Forelimb muscle (tissue), 1 donor: ENCODE results near the gene E2F2. TPM values are rescaled to one million over a fixed set of nuclear protein-coding genes. Genes with fewer than 3 reads are reported as not detected.

Source experiments
- DNase-seq: peaks from one replicate; pipeline ENCODE4 v3.0.0-alpha.2; 2013; ENCODE audit warnings: low read depth
- polyA plus RNA-seq: library from polyadenylated mRNA; unstranded; fragments of 120-200 nt; gene quantifications from one replicate; pipeline ENCODE4 v1.2.1, GENCODE V29; 2013; ENCODE audit not compliant: insufficient read length

Gene E2F2
- polyA plus RNA-seq, result 3.4 TPM

GRCh38 chr1:23530747-23531561, at the start of gene E2F2:
TSS of gene E2F2 (minus strand) at chr1:23531233. CDS start at chr1:23530793, 440 bp downstream.
- no peak for DNase-seq

DNA sequence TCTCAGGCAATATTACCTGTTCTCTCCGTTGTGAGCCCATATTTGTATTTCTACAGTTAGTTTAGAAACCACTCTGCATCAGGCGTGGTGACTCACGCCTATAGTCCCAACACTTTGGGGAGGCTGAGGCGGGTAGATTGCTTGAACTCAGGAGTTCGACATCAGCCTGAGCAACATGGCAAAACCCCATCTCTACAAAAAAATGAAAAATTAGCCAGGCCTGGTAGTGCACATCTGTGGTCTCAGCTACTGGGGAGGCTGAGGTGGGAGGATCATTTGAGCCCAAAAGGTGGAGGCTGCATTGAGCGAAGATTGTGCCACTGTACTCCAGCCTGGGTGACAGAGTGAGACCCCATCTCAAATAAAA, 47.9 kb upstream of the E2F2 start:
- no peak for DNase-seq

- DNase-seq, result no peak
These were observed 47.4 kb upstream of the E2F2 start for GRCh38 chr1:23578311-23578996.

- no peak for DNase-seq
These were observed 46.3 kb upstream of the E2F2 start for GRCh38 chr1:23577056-23578004.

DNA sequence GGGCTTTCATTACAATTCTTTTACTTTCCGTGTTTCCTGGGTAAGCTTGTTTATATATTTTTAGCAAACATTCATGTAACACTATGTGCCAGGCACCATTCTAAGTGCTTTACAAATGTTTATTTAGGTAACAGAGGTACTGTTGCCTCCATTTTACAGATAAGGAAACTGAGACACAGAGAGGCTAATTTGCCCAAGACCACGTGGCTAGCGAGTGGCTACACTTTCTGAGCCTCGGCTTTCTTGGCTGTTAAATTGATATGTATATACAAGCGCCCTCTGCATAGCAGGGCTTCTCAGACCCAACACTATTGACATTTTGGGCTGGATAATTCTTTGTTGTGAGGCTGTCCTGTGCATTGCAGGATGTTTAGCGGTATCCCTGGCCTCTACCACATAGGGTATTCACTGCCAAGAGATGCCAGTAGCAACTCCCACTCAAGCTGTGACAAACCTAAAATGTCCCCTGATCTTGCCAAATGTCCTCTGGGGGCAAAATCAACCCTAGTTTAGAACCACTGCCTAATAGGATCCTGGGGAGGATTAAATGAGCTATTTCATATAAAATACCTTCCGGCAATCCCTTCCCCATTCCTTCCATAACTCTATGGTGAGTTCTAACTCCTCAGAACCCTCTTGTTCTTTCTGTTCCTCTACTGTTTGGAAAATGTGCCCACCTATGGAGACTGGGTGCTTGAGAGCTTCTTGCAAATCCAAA, 45.5 kb upstream of the E2F2 start:
- no peak for DNase-seq

GRCh38 chr1:23575226-23575810, 44.3 kb upstream of the E2F2 start:
- DNase-seq, result no peak

- DNase-seq, result no peak
These were observed 43.3 kb upstream of the E2F2 start for GRCh38 chr1:23574265-23574754.

GRCh38 chr1:23573574-23574182, 42.6 kb upstream of the E2F2 start:
- no peak for DNase-seq

DNA sequence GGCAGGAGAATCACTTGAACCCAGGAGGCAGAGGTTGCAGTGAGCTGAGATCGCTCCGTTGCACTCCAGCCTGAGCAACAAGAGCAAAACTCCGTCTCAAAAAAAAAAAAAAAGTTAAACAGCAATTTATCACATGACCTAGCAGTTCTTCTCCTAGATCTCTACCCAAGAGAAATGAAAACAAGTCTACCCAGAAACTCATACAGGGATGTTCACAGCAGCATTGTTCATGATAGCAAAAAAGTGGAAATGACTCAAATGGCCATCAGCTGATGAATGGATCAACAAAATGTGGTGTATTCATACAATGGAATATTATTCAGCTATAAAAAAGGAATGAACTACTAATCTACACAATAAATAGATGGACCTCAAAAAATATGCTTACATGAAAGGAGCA, 40.4 kb upstream of the E2F2 start:
- DNase-seq, result no peak

DNA sequence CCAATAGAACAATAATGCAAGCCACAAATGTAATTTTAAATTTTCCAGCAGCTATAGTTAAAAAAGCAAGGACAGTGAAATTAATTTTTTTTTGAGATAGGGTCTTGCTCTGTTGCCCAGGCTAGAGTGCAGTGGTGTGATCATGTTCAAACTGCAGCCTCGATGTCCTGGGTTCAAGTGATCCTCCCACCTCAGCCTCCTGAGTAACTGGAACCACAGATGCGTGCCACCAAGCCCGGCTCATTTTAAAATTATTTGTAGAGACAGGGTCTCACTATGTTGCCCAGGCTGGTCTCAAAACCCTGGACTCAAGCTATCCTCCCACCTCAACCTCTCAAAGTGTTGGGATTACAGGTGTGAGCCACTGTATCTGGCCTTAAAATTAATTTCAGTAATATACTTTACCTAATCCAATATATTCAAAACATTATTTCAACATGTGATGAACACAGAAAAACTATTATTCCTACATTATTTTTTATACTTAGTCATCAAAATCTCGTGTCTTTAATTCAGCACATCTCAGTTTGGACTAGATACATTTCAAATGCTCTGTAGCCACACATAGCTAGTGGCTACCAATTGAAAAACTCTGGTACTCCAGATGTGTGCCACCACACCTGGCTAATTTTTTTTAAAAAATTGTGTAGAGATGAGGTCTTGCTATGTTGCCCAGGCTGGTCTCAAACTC, 39.1 kb upstream of the E2F2 start:
- DNase-seq, result no peak

DNA sequence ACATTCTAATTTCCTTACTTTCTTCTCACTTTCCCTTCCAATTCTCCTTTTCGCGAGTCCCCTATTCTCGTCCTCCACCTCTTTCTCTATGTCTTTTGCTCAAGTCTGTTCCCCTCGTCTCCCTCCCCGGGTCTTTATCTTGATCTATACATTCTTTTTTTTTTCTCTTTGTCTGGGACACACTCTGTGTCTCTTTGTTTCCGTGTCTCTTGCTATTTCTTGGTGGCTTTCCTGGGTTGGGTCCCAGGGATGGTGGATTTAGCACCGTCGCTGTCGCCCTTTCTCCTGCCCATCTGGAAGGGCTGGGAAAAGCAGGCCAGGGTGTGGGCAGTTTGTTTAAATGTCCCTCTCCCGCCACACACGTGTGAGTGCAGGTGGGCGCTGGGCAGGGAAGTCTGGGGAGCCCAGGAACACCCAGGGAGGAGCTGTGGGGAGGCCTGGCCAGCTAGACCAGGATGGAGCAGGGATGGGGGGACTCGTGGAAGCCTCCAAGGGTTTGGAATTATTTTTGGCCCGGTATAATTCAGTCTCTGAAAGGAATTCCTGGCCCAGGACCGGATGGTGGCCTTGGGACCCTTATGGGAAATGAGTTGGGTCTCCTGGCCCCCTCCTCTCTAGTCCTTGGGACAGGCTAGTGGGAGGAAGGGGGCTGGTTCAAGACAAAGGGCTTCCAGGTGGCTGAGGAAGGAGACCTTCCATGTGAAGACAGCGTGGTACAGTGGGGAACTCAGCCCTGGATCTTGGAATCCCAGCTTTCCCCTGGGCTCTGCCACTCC, 37.8 kb upstream of the E2F2 start:
- no peak for DNase-seq

DNA sequence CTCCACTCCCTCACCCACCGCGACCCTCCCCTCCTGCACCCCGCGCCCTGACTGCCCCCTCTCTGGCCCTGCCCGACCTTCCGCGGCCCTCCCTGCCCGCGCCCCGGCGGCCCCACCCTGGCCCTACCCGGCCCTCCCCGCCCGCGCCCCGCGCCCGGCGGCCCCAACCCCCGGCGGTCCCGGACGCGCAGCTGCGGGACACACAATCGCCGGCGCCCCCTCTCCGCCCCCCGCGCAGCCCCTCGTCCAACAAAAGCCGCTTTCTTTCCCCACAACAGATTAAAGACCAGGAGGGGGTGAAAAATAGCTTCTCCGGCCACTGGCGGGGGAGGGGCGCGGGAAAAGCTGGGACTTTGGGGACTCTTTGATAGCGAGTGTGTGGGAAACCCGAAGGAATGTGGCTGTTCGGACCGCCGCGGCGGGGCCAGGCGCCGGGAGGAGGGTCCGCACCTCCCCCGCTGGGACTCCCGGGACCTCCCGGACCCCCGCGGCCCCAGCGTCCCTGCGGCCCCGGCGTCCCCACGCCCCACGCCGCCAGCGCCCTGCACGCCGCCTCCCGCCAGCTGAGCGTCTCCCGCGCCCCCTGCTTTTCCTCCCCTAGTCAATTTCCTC, 37.1 kb upstream of the E2F2 start:
- DNase-seq, result no peak

DNA sequence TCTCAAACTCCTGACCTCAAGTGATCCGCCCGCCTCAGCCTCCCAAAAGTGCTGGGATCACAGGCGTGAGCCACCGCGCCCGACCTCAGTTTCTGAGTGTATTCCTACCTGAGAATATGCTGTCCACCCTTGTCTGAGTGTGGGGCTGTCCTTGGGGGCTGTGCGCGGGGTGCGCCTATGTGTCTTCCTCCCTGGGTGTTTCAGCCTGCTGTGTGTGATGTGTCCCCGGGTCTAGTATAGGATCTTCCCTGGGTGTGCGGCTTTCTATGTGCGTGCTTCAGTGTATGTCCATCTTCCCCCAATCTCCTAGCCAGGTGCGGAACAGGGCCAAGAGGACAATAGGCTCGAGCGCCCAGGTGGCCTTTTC, 36.6 kb upstream of the E2F2 start:
- DNase-seq, result no peak

DNA sequence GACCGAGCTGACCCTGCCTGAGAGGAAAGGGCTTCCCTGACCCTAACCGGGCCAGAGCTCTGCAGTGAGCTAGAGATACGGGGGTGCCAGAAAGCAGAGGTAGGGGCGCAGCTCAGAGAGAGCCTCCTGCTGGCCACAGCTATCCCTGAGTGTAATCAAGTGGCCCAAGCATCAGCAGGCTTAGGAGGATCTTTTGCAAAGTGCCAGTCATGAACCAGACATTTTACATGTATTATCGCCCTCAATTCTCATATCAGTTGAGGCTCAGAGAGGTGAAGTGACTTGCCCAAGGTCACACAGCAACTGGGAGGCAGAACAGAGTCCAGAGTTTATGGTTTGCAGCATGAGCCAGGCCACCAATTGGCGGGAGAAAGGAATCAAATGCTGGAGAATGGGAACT, 35.3 kb upstream of the E2F2 start:
- DNase-seq, result no peak

DNA sequence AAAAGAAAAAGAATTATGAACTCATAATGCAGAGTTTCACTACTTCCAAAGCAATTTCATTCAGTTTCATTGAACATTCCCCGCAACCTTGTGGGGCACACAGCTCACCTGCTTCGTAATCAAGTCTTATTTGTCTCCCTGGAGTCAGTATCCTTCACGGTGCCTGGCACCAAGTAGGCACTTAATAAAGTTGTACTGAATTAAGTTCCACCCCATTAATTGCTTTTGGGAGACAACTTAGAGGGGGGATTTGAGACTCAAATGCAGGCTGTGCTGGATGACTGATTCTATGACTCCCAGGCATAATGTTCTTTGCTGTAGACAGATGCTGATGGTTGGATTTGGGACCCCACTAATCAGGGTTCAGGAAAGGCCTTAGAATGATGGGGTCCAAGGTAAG, 34.7 kb upstream of the E2F2 start:
- no peak for DNase-seq

DNA sequence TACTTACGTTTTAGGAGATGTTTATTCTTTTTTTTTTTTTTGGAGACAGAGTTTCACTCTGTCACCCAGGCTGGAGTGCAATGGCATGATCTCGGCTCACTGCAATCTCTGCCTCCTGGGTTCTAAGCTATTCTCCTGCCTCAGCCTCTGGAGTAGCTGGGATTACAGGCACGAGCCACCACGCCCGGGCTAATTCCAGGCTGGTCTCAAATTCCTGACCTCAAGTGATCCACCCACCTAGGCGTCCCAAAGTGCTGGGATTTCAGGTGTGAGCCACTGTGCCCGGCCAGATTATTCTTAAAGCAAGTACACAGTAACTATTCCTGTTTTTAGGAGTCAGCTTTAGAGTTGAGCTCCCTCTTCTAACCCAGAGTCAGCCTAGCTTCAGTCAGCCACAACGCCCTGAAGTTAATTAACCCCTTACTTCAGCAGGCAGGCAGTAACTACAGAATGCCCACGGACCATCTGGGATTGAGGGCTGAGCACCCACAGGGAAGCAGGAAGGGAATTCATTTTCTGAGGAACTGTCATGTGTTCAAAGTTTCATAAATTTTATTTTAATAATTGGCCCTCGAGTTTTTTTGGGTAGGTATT, 33.6 kb upstream of the E2F2 start:
- DNase-seq, result no peak

- no peak for DNase-seq
These were observed 32.8 kb upstream of the E2F2 start for GRCh38 chr1:23563755-23564374.

GRCh38 chr1:23563003-23563402, 32.0 kb upstream of the E2F2 start:
- no peak for DNase-seq
